ENCODE data around the gene TMEM273. TPM values are rescaled to one million over a fixed set of nuclear protein-coding genes. Genes with fewer than 3 reads are reported as not detected.

TMEM273 gene
- total and polyA plus RNA-seq, 2 donors (not counting 1 experiment from before 2014, with no cell fraction given), result 0.18 TPM; not detected in 1

- no peaks in the 10 kb centered on the region for H3K79me2 ChIP-seq (ENCODE audit: control insufficient read depth, insufficient read depth, low read length)
- peaks cover 5% of the 10 kb centered on the region for H3K27me3 ChIP-seq (ENCODE audit: control insufficient read depth, insufficient read depth, low read length)
- H3K4me3 ChIP-seq (replicated peaks in 1 of 4; ENCODE audit: control extremely low read depth in 1 of 4, insufficient read depth in 1 of 4, low read depth in 3 of 4, low read length in 4 of 4), result no peak overlapping the region
- no peak for TF ChIP-seq EZH2 (IDR thresholded peaks at IDR 0.05; ENCODE audit: low read length, missing control alignments)
- no peak for TF ChIP-seq CTCF (conservative IDR thresholded peaks at IDR 0.05 in 1 of 2, IDR thresholded peaks at IDR 0.05 in 1 of 2; ENCODE audit: low read depth in 1 of 2, low read length in 2 of 2)
- no peaks in the 10 kb centered on the region for H3K9me3 ChIP-seq (ENCODE audit: control insufficient read depth, insufficient read depth, low read depth, low read length)
- H3K36me3 ChIP-seq (ENCODE audit: control insufficient read depth, insufficient read depth, low read length), result no peaks in the 10 kb centered on the region
- peaks cover 2% of the 10 kb centered on the region for H3K4me1 ChIP-seq (ENCODE audit: control insufficient read depth, extremely low read depth, insufficient read depth, low read length)
- no peak overlapping the region for H3K4me2 ChIP-seq (ENCODE audit: extremely low read depth, insufficient read depth, low read length)
- H4K20me1 ChIP-seq (ENCODE audit: control insufficient read depth, extremely low read depth, insufficient read depth, low read length), result no peaks in the 10 kb centered on the region
- no peak for DNase-seq (ENCODE audit: low read depth in 2 of 2)
- H3K9ac ChIP-seq (ENCODE audit: insufficient read depth, low read length), result no peak overlapping the region
- H3K27ac ChIP-seq (ENCODE audit: insufficient read depth, low read length), result no peak overlapping the region
- no peak overlapping the region for H2AFZ ChIP-seq (ENCODE audit: low read length)
These were observed 1.1 kb downstream of the TMEM273 start for GRCh38 chr10:49187044-49187484.

- Histone ChIP-seq H4K20me1 (ENCODE audit: control insufficient read depth, extremely low read depth, insufficient read depth, low read length) (no peaks in the 10 kb centered on the region), H3K79me2 (ENCODE audit: control insufficient read depth, insufficient read depth, low read length) (no peaks in the 10 kb centered on the region), H3K27me3 (ENCODE audit: control insufficient read depth, insufficient read depth, low read length) (peaks cover 5% of the 10 kb centered on the region), H3K4me2 (ENCODE audit: extremely low read depth, insufficient read depth, low read length) (no peak overlapping the region), H3K36me3 (ENCODE audit: control insufficient read depth, insufficient read depth, low read length) (no peaks in the 10 kb centered on the region), H3K4me3 (replicated peaks in 1 of 4; ENCODE audit: control extremely low read depth in 1 of 4, insufficient read depth in 1 of 4, low read depth in 3 of 4, low read length in 4 of 4) (no peak overlapping the region), H3K9me3 (ENCODE audit: control insufficient read depth, insufficient read depth, low read depth, low read length) (no peaks in the 10 kb centered on the region), H3K4me1 (ENCODE audit: control insufficient read depth, extremely low read depth, insufficient read depth, low read length) (peaks cover 2% of the 10 kb centered on the region), H2AFZ (ENCODE audit: low read length) (no peak overlapping the region), H3K27ac (ENCODE audit: insufficient read depth, low read length) (no peak overlapping the region), H3K9ac (ENCODE audit: insufficient read depth, low read length) (no peak overlapping the region)
- TF ChIP-seq CTCF (conservative IDR thresholded peaks at IDR 0.05 in 1 of 2, IDR thresholded peaks at IDR 0.05 in 1 of 2; ENCODE audit: low read depth in 1 of 2, low read length in 2 of 2) (no peak), EZH2 (IDR thresholded peaks at IDR 0.05; ENCODE audit: low read length, missing control alignments) (no peak)
- no peak for DNase-seq (ENCODE audit: low read depth in 2 of 2)
These were observed 1.6 kb downstream of the TMEM273 start for GRCh38 chr10:49186613-49187012.

GRCh38 chr10:49185213-49185612 lies 3.0 kb downstream of the TMEM273 start:
- Histone ChIP-seq H3K27me3 (ENCODE audit: control insufficient read depth, insufficient read depth, low read length) (peaks cover 5% of the 10 kb centered on the region), H3K4me2 (ENCODE audit: extremely low read depth, insufficient read depth, low read length) (no peak overlapping the region), H3K36me3 (ENCODE audit: control insufficient read depth, insufficient read depth, low read length) (no peaks in the 10 kb centered on the region), H4K20me1 (ENCODE audit: control insufficient read depth, extremely low read depth, insufficient read depth, low read length) (no peaks in the 10 kb centered on the region), H2AFZ (ENCODE audit: low read length) (no peak overlapping the region), H3K4me3 (replicated peaks in 1 of 4; ENCODE audit: control extremely low read depth in 1 of 4, insufficient read depth in 1 of 4, low read depth in 3 of 4, low read length in 4 of 4) (no peak overlapping the region), H3K9me3 (ENCODE audit: control insufficient read depth, insufficient read depth, low read depth, low read length) (no peaks in the 10 kb centered on the region), H3K79me2 (ENCODE audit: control insufficient read depth, insufficient read depth, low read length) (no peaks in the 10 kb centered on the region), H3K27ac (ENCODE audit: insufficient read depth, low read length) (no peak overlapping the region), H3K4me1 (ENCODE audit: control insufficient read depth, extremely low read depth, insufficient read depth, low read length) (peaks cover 2% of the 10 kb centered on the region), H3K9ac (ENCODE audit: insufficient read depth, low read length) (no peak overlapping the region)
- no peak for DNase-seq (ENCODE audit: low read depth in 2 of 2)
- TF ChIP-seq EZH2 (IDR thresholded peaks at IDR 0.05; ENCODE audit: low read length, missing control alignments) (no peak), CTCF (conservative IDR thresholded peaks at IDR 0.05 in 1 of 2, IDR thresholded peaks at IDR 0.05 in 1 of 2; ENCODE audit: low read depth in 1 of 2, low read length in 2 of 2) (no peak)
